GM18861 (cell line): ENCODE results near the gene ZNF710.
A peak's percentile ranks its signal among the peaks of the same experiment; 100 is the strongest.
"Not testable (repeated sequence)": the region's sequence is repeated elsewhere in the genome, so short reads cannot be mapped to it uniquely, and the experiment has no call there.

Experiments
- ATAC-seq: cut with Tn5 transposase; IDR thresholded peaks from one replicate; pipeline ENCODE4 v1.9.1; 2021; ENCODE audit not compliant: unreplicated experiment

Gene ZNF710

DNA sequence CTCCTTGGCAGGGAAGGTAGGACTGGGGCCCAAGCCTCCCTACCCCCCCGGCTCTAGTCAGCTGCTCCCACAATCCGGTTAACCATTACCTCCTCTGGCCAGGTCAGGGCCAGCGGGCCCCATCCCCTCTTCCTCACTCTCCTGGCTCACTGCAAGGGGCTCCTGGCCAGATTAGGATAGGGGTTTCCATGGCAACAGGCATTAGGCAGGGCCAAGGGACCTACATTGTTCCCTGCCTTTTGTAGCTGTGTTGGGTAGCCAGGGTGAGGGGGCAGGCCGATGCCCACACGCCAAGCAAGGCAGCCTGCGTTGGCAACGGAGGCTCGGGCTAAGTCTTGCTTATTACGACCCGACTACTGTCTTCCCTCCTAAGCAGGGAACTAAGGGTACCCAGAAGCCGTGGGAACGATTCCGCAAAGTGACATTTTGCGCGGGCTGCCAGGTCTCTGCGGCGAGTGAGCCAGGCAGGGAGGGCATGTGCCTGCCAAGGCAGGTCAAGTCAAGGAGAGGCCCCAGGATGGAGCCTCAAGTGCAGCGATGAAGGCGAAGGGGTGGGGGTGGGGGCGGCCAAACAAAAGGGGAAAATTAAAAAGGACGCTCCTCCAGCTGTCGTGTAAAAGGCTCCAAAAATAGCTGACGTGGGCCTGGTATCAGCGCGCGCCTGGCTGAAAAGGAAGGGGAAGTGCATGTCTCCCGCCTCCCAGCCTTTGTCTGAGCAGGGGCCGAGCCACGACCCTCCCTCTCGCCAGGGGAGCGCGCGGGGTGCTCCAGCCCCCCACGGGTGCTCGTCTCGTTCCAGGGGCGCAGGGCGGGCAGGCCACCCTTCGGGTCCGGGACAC is 100.2 kb downstream of the ZNF710 start:
- no peak for ATAC-seq

DNA sequence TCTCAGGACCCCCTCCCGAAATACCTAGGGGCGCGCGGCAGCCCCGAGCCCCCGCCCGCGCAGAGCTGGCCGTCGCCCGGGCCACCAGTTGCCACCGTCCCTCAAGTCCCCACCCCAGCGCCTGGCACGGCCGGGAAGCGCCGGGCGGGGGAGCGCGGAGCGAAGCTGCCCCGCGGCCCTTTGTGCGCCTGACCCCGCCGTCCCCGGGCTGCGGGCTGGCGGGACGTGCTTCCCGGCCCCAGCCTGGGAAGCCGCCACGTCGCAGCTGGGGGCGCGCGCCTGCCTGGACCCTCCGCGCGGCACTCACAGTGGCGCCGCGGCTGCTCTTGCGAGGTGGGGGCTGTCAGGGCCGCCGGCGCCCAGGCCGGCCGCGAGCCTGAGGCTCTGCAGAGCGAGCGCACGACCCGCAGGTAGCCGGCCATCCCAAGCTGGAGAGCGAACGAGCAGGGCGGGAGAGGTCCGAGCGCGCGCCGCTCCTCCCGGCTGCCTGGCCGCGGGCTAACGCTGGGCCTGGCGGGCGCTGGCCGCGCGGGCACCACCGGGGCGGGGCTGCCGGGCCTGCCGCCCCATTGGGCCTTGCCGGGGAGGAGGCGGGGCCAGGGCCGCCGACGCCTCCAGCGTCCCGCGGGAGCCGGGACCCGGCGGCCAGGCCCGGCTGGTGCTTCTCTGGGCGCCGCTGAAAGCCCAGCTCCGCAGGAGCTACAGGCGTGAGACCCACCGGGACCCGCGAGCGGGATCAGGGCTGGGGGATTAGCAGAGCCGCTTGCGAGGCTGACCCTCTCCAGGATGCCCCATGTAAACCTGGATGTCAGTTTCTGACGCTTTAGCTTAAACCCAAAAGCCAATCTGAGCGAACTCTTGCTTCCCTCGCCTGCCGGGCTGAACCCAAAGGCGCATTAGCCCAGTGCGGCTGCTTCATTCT is 101.1 kb downstream of the ZNF710 start, which contains the start of gene IDH2:
Gene IDH2, minus strand, starts transcription at position 500 of the 922 bp plus-strand sequence. Its CDS starts 78 bp downstream, at position 422.
- ATAC-seq: peak; percentile 49

GRCh38 chr15:90103701-90104329 is 102.7 kb downstream of the ZNF710 start:
- no peak for ATAC-seq

DNA sequence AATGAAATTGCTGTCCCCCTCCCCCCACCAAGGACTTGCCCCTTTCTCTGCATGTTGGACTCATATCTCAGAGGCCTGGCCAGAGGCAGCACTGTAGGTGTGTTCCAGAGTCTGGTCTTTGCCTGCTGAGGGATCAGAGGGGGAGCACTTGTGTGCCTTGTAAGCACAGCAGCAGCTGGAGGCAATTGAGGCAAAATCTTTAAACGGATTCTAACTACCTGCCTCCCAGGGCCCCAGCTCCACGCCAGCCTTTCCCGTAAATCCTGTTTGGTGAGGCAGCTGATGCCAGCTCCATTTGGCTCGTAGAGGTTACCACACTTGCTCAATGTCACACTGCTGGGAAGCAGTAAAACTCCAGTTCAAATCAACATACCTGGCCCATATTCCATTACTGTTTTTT is 103.4 kb downstream of the ZNF710 start:
- no peak for ATAC-seq

GRCh38 chr15:90105521-90105920 is 104.4 kb downstream of the ZNF710 start:
- ATAC-seq: no peak

GRCh38 chr15:90106522-90107117 is 105.5 kb downstream of the ZNF710 start:
- ATAC-seq: no peak

DNA sequence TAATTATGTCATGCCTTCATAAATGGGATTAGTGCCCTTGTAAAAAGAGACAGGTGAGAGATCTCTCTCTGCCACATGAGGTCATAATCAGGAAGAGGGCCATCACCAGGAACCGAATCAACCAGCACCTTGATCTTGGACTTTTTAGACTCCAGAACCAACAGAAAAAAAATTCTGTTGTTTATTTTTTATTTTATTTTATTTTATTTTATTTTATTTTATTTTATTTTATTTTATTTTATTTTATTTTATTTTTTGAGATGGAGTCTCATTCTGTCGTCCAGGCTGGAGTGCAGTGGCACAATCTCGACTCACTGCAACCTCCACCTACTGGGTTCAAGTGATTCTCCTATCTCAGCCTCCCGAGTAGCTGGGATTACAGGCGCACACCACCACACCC is 106.9 kb downstream of the ZNF710 start:
- not testable (repeated sequence) for ATAC-seq

DNA sequence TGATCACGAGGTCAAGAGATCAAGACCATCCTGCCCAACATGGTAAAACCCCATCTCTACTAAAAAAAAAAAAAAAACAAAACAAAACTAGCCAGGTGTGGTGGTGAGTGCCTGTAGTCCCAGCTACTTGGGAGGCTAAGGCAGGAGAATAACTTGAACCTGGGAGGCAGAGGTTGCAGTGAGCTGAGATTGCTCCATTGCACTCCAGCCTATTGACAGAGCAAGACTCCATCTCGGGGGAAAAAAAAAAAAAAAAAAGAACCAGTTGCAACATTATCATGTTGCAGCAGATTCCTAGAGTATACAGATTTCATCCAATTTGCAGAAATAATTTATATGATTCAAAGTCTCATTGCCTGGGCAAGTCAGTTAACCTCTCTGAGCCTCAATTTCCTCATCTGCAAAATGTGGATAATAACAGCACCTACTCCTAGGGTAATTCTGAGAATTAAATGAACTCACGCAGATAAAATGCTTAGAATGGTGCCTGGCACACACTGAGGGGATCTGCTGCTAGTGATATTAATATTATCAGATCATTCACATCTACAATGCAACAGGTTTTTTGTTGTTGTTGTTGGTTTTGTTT is 108.1 kb downstream of the ZNF710 start:
- ATAC-seq: not testable (repeated sequence)

- no peak for ATAC-seq
These were observed 112.0 kb downstream of the ZNF710 start for GRCh38 chr15:90113166-90113565.

DNA sequence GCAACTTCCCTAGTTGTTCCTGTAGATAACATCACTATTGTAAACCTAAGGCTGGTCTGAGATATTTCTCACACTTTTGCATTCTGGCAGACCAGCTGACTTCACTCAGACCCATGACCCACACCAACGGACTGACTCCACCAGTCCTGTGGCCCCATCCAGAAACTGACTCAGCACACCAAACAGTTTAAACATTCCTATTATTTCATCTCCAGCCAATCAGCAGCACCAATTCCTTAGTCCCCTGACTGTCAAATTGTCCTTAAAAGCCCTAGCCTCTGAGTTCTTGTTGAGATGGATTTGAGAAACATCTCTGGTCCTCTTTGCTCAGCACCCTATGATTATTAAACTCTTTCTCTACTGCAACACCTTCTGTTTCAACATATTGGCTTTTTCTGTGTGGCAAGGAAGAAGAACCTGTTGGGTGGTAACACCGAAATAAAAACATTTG is 113.4 kb downstream of the ZNF710 start:
- ATAC-seq: no peak

- ATAC-seq: no peak
These were observed 114.7 kb downstream of the ZNF710 start for GRCh38 chr15:90115783-90116182.

- no peak for ATAC-seq
These were observed 118.2 kb downstream of the ZNF710 start for GRCh38 chr15:90119367-90119766.

DNA sequence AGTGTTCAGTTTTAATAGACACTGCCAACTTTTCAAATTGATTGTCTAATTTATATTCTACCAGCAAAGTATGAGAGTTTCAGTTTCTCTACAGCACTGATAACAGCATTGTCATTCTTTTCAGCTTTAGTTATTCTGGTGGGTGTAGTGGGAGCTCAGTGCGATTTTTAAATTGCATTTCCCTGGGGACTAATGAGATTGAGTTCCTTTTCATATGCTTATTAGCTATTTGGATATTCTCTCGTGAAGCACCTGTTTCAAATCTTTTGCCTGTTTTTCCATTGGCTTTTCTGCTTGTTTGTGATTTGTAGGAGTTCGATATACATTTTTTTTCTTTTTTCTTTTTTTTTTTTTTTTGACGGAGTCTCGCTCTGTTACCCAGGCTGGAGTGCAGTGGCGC is 120.0 kb downstream of the ZNF710 start:
- ATAC-seq: no peak

- ATAC-seq: no peak
These were observed 123.4 kb downstream of the ZNF710 start for GRCh38 chr15:90124507-90124906.

DNA sequence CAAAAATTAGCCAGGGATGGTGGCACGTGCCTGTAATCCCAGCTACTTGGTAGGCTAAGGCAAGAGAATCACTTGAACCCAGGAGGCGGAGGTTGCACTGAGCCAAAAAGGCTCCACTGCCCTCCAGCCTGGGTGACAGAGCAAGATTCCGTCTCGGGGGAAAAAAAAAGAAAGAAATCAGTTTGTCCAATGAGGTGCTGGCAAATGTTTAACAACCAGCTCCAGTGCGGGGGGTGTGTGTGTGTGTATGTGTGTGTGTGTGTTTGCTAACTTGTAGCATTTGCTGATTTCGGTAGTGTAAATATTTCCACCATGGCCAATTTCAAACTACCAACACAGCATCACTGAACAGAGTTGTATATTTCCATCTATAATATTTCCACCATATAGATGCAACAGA is 124.9 kb downstream of the ZNF710 start:
- ATAC-seq: no peak

DNA sequence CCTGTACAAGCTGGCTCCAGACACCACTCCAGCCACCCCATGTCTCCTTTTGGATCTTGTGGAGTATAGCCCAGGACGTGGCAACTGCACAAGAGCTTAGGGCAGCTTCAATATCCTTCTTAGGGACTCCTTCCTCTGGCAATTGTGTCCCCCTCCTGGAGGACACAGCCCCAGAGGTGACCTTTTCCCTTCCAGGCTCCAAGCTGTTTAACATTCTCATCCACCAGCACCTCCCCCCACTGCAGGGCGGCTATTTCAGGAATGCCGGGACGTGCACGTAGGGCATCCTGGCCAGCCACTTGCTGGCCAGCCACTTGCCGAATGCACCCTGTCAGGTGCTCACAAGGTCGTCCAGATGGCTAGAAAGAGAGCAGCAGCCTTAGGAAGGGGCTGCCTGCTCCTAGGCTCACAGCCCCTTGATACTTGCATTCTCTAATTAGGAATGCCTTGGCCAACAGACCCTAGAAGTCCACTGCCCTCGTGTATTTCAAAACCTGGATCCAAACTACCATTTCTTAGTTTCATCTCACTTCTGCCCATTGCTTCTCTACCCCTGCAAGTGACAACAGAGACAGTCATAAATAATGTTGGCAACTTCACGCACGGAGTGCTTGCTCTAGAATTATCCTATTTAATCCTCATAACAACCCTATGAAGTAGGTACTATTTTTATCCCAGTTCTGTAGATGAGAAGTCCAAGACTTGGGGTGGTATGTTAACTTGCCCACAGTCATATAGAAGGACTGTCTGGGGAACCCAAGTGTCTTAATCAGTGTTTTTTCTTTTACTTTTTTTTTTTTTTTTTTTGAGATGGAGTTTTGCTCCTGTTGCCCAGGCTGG is 125.7 kb downstream of the ZNF710 start:
- no peak for ATAC-seq

DNA sequence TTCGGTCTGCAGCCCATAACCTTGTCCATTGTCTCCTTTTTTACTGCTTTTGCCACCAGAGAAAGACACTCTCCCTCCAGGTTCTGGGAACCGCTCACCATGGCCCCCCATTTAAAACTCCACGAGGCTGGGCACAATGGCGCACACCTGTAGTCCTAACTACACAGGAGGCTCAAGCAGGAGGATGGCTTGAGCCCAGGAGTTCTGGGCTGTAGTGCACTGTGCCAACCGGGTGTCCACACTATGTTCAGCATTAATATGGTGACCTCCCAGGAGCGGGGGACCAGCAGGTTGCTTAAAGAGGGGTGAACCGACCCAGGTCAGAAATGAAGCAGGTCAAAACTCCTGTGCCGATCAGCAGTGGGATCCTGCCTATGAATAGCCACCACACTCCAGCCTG is 129.2 kb downstream of the ZNF710 start:
- no peak for ATAC-seq
